Tibial nerve (tissue), 4 donors: ENCODE measurements around the gene KCNK4. TPM values are rescaled to one million over a fixed set of nuclear protein-coding genes. Genes with fewer than 3 reads are reported as not detected.
A peak's percentile ranks its signal among the peaks of the same experiment; 100 is the strongest.

Experiments used
- DNase-seq, 2 donors: peaks; one replicate each; pipeline ENCODE4 v3.0.0-alpha.2; 2019; ENCODE audit warnings: low spot score in 2 of 2
- H3K27ac ChIP-seq, 4 donors: fragments of 200-600 bp; sonication (generic) in 3 of 4; one replicate each; pipeline ENCODE4 v1.5.1; 2017 to 2019; ENCODE audit warnings: mild to moderate bottlenecking in 1 of 4
- H3K27me3 ChIP-seq, 2 donors: fragments of 200-600 bp; sonication (generic) in 1 of 2; one replicate each; pipeline versions ENCODE4 v1.5.1 to v1.6.0; 2017 to 2019
- H3K36me3 ChIP-seq, 3 donors: fragments of 200-600 bp; sonication (generic); one replicate each; pipeline ENCODE4 v1.5.1; 2018 to 2019
- H3K4me1 ChIP-seq, 4 donors: fragments of 200-600 bp; sonication (generic) in 3 of 4; one replicate each; pipeline ENCODE4 v1.5.1; 2017 to 2019
- H3K4me3 ChIP-seq, 4 donors: fragments of 200-600 bp; sonication (generic) in 3 of 4; one replicate each; pipeline ENCODE4 v1.5.1; 2017 to 2019; ENCODE audit warnings: mild to moderate bottlenecking in 1 of 4, moderate library complexity in 1 of 4
- H3K9me3 ChIP-seq, 4 donors: fragments of 200-600 bp; sonication (generic) in 3 of 4; one replicate each; pipeline ENCODE4 v1.5.1; 2017 to 2019
- EP300 ChIP-seq, 2 donors: sonication (generic); formaldehyde crosslinking; IDR thresholded peaks; one replicate each; pipeline ENCODE4 v1.6.1; 2017; ENCODE audit warnings: antibody characterized with exemption in 2 of 2, mild to moderate bottlenecking in 1 of 2
- POLR2A ChIP-seq, 2 donors: fragments of 450-650 bp; IDR thresholded peaks; one replicate each; pipeline ENCODE4 v1.6.1; 2017; ENCODE audit warnings: antibody characterized with exemption in 2 of 2, mild to moderate bottlenecking in 2 of 2, moderate library complexity in 2 of 2
- WGBS, 2 donors: methylation state at CpG; one replicate each; pipeline ENCODE4 v1.1.5; 2018; 5-methylcytosine and 5-hydroxymethylcytosine counted together
- total RNA-seq, 4 donors: library from RNA; depleted of rRNA; stranded (reverse); fragments of >200 nt; gene quantifications; one replicate each; pipeline ENCODE4 v1.1.0, GENCODE V29; 2016
- TF ChIP-seq, protein P1 (sequence below), 5 experiments: fragments of 200-600 bp in 3 of 5; fragments of 450-650 bp in 2 of 5; sonication (generic) in 3 of 5; IDR thresholded peaks; one replicate each; pipeline ENCODE4 v1.5.1; 2016 to 2019; ENCODE audit warnings: antibody characterized with exemption in 5 of 5, mild to moderate bottlenecking in 3 of 5, moderate library complexity in 2 of 5

KCNK4 gene
- total RNA-seq, 4 donors from 2014 or later, result 1.2 TPM; not detected in 3

DNA sequence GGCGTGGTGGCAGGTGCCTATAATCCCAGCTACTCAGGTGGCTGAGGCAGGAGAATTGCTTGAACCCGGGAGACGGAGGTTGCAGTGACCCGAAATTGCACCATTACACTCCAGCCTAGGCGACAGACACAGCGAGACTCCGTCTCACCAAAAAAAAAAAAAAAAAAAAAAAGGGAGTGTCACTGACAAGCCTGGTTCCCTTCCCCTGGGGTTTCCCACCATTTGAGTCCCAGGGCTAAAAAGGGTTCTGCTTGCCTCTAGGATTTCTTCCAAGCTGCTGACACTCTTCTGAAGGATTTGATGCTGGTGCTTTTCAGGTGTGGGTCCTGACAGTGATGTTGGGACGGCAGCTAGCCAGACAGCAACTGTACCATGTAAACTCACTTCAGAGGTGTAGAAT, 47.6 kb downstream of the KCNK4 start:
- no peak overlapping the region for H3K4me3 ChIP-seq
- no peak for DNase-seq

DNA sequence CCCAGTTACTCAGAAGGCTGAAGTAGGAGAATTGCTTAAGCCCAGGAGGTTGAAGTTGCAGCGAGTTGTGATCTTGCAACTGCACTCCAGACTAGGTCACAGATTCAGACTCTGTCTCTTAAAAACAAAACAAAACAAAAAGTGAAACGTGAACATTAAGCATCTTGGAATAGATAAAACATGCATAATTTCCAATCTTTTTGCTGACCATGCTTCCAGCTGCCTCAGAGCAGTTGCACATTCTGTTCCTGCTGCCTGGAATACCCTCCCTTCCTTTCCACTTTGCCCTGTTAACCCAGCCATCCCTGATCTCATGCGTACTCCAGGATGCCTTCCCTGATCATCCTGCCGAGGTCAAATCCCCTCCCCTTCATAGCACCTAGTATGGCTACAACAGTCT, 48.2 kb downstream of the KCNK4 start:
- TF ChIP-seq EP300 (IDR thresholded peaks at IDR 0.05), result no peak
- TF ChIP-seq, protein P1, sequence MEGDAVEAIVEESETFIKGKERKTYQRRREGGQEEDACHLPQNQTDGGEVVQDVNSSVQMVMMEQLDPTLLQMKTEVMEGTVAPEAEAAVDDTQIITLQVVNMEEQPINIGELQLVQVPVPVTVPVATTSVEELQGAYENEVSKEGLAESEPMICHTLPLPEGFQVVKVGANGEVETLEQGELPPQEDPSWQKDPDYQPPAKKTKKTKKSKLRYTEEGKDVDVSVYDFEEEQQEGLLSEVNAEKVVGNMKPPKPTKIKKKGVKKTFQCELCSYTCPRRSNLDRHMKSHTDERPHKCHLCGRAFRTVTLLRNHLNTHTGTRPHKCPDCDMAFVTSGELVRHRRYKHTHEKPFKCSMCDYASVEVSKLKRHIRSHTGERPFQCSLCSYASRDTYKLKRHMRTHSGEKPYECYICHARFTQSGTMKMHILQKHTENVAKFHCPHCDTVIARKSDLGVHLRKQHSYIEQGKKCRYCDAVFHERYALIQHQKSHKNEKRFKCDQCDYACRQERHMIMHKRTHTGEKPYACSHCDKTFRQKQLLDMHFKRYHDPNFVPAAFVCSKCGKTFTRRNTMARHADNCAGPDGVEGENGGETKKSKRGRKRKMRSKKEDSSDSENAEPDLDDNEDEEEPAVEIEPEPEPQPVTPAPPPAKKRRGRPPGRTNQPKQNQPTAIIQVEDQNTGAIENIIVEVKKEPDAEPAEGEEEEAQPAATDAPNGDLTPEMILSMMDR (IDR thresholded peaks at IDR 0.05), result no peak
- TF ChIP-seq POLR2A (IDR thresholded peaks at IDR 0.05), result no peak
- no peak overlapping the region for H3K4me3 ChIP-seq
- 59 to 67% methylated on average over 4 of the region's 4 CpGs for WGBS, 2 donors
- peaks cover 0 to 30% (median 9%) of the 10 kb centered on the region in 4 donors for H3K4me1 ChIP-seq
- DNase-seq, result no peak
- H3K27ac ChIP-seq, result peak overlapping the region in 1 of 4 donors; percentile 72
- no peaks in the 10 kb centered on the region for H3K9me3 ChIP-seq
- no peaks in the 10 kb centered on the region for H3K36me3 ChIP-seq
- H3K27me3 ChIP-seq, result no peaks in the 10 kb centered on the region

More for the DNA sequence above, 47.6 kb downstream of the KCNK4 start:
- no peaks in the 10 kb centered on the region for H3K9me3 ChIP-seq
- 84 to 87% methylated on average over 8 of the region's 8 CpGs for WGBS, 2 donors
- H3K4me1 ChIP-seq, result peaks cover 0 to 30% (median 9%) of the 10 kb centered on the region in 4 donors
- no peak overlapping the region for H3K27ac ChIP-seq
- H3K27me3 ChIP-seq, result no peaks in the 10 kb centered on the region
- H3K36me3 ChIP-seq, result no peaks in the 10 kb centered on the region
- TF ChIP-seq EP300 (IDR thresholded peaks at IDR 0.05), result no peak
- no peak for TF ChIP-seq POLR2A (IDR thresholded peaks at IDR 0.05)
- TF ChIP-seq, protein P1 (IDR thresholded peaks at IDR 0.05), result no peak

DNA sequence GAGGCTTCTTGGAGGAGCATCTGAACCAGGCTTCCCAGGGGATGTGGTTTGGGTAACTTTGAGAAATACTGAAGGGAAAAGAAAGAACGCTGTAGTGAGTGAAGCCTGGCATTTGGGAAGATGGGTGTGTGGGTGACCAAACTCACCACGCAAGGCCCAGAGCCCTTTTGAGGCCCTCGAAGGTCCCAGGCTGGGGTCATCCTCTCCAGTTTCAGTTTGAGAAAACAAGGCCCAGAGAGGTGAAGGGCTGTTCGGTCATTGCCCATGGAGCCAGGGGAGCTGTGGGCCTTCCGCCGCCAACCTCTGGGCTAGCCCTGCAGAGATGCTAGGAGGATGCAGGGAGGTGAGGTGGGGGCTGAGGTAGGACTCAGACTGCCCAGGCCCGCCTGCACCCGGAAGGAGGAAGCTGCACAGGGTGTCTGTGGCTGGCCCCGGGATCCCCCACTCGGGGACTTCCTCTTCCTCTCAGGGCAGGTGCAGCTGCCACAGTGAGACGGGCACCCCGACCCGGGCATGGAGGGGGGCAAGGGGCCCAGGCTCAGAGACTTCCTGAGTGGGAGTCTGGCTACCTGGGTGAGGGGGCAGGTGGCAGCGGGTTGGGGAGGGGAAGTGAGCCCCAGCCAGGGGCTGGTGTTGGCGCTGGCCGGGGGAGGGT, 48.8 kb downstream of the KCNK4 start, which contains the start of gene CCDC88B:
Gene CCDC88B, plus strand, starts transcription at position 451 of the 655 bp plus-strand sequence. Its CDS starts 63 bp downstream, at position 514.
- WGBS, 2 donors, result 67 to 76% methylated on average over 13 to 16 of the region's 16 CpGs
- no peaks in the 10 kb centered on the region for H3K9me3 ChIP-seq
- no peak for DNase-seq
- H3K4me1 ChIP-seq, result peaks cover 0 to 30% (median 9%) of the 10 kb centered on the region in 4 donors
- TF ChIP-seq EP300 (IDR thresholded peaks at IDR 0.05), result peak in 1 of 2 donors; percentile 5
- TF ChIP-seq, protein P1 (IDR thresholded peaks at IDR 0.05), result no peak
- peak within 1 kb of the TSS in 2 of 4 donors; percentile 9 to 72 for H3K27ac ChIP-seq
- peak within 1 kb of the TSS in 2 of 4 donors; percentile 38 to 39 for H3K4me3 ChIP-seq
- no peaks in the 10 kb centered on the region for H3K36me3 ChIP-seq
- H3K27me3 ChIP-seq, result no peaks in the 10 kb centered on the region

DNA sequence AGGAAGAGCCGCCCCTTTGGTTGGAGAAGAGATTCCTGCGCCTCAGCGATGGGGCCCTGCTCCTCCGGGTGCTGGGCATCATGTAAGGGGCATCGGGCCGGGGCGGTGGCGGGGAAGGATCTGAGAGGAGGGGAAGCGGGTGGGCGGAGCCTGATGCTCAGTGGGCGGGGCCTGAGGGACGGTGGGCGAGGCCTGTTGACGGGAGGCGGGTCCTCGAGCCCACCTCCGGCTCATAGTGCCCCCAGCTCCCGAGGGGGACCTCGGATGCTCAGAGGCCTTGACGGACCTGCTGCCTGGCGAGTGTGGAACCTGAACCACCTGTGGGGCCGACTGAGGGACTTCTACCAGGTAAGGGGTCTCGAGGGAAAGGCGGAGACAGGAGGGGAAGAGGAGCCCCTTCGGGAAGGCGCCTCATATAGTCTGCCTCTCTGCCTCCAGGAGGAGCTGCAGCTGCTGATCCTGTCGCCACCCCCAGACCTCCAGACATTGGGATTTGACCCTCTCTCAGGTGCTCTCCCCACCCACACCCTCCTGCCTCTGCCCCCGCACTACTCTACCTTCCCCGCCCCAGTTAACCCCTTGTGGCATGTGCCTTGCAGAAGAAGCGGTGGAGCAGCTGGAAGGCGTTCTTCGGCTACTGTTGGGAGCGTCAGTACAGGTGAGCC, 49.7 kb downstream of the KCNK4 start:
- 19 to 24% methylated on average over 31 to 33 of the region's 33 CpGs for WGBS, 2 donors
- Histone ChIP-seq H3K27me3 (no peaks in the 10 kb centered on the region), H3K36me3 (no peaks in the 10 kb centered on the region), H3K4me3 (peak overlapping the region in 2 of 4 donors; percentile 38 to 39), H3K4me1 (peaks cover 0 to 30% (median 9%) of the 10 kb centered on the region in 4 donors), H3K27ac (peak overlapping the region in 2 of 4 donors; percentile 9 to 72), H3K9me3 (no peaks in the 10 kb centered on the region)
- TF ChIP-seq POLR2A (IDR thresholded peaks at IDR 0.05) (no peak), EP300 (IDR thresholded peaks at IDR 0.05) (no peak)
- TF ChIP-seq, protein P1 (IDR thresholded peaks at IDR 0.05), result no peak
- DNase-seq, result peak in 1 of 2 donors; percentile 27

DNA sequence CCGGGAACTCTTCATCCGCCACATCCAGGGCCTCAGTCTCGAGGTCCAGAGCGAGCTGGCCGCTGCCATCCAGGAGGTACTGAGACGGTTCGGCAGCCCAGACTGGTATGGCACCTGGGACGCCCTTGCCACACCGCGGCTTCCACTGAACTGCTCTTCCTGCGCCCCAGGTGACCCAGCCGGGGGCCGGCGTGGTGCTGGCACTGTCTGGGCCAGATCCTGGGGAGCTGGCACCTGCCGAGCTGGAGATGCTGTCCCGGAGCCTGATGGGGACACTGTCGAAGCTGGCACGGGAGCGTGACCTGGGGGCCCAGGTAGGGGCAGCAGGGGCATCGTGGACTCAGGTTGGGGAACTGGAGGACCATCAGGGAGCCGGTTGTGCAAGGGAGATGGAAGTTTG, 50.3 kb downstream of the KCNK4 start:
- Histone ChIP-seq H3K4me3 (no peak overlapping the region), H3K27me3 (no peaks in the 10 kb centered on the region), H3K9me3 (no peaks in the 10 kb centered on the region), H3K4me1 (peaks cover 0 to 30% (median 9%) of the 10 kb centered on the region in 4 donors), H3K27ac (no peak overlapping the region), H3K36me3 (no peaks in the 10 kb centered on the region)
- DNase-seq, result no peak
- no peak for TF ChIP-seq EP300 (IDR thresholded peaks at IDR 0.05)
- no peak for TF ChIP-seq POLR2A (IDR thresholded peaks at IDR 0.05)
- TF ChIP-seq, protein P1 (IDR thresholded peaks at IDR 0.05), result no peak
- WGBS, 2 donors, result 62 to 82% methylated on average over 8 to 21 of the region's 21 CpGs
